ENCODE results near the gene LSM14B. TPM values are rescaled to one million over a fixed set of nuclear protein-coding genes. Genes with fewer than 3 reads are reported as not detected.

Gene LSM14B
- total and polyA plus RNA-seq, 8 donors, result 0.58 to 27.2 (median 15.3) TPM

- intact Hi-C loops (cut with DNase I; ENCODE audit: low total_unique reads), result no loop called here
- H3K27me3 ChIP-seq, result peaks cover 0 to 42% (median 0%) of the 10 kb centered on the region in 3 donors
- TF ChIP-seq, protein P1, sequence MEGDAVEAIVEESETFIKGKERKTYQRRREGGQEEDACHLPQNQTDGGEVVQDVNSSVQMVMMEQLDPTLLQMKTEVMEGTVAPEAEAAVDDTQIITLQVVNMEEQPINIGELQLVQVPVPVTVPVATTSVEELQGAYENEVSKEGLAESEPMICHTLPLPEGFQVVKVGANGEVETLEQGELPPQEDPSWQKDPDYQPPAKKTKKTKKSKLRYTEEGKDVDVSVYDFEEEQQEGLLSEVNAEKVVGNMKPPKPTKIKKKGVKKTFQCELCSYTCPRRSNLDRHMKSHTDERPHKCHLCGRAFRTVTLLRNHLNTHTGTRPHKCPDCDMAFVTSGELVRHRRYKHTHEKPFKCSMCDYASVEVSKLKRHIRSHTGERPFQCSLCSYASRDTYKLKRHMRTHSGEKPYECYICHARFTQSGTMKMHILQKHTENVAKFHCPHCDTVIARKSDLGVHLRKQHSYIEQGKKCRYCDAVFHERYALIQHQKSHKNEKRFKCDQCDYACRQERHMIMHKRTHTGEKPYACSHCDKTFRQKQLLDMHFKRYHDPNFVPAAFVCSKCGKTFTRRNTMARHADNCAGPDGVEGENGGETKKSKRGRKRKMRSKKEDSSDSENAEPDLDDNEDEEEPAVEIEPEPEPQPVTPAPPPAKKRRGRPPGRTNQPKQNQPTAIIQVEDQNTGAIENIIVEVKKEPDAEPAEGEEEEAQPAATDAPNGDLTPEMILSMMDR (IDR thresholded peaks at IDR 0.05), result no peak
- TF ChIP-seq POLR2A (IDR thresholded peaks at IDR 0.05) (no peak), POLR2AphosphoS5 (IDR thresholded peaks at IDR 0.05) (no peak), EP300 (IDR thresholded peaks at IDR 0.05) (no peak)
- no peaks in the 10 kb centered on the region for H3K4me1 ChIP-seq
- H3K4me3 ChIP-seq, result no peak overlapping the region
- no peaks in the 10 kb centered on the region for H3K36me3 ChIP-seq
- H3K9me3 ChIP-seq, result no peaks in the 10 kb centered on the region
- no peak overlapping the region for H3K27ac ChIP-seq
- WGBS, 5 donors, result 90 to 96% (median 94%) methylated on average over 17 of the region's 17 CpGs
- DNase-seq, result no peak
Measured at GRCh38 chr20:62087632-62088031, 34.6 kb upstream of the LSM14B start.

DNA sequence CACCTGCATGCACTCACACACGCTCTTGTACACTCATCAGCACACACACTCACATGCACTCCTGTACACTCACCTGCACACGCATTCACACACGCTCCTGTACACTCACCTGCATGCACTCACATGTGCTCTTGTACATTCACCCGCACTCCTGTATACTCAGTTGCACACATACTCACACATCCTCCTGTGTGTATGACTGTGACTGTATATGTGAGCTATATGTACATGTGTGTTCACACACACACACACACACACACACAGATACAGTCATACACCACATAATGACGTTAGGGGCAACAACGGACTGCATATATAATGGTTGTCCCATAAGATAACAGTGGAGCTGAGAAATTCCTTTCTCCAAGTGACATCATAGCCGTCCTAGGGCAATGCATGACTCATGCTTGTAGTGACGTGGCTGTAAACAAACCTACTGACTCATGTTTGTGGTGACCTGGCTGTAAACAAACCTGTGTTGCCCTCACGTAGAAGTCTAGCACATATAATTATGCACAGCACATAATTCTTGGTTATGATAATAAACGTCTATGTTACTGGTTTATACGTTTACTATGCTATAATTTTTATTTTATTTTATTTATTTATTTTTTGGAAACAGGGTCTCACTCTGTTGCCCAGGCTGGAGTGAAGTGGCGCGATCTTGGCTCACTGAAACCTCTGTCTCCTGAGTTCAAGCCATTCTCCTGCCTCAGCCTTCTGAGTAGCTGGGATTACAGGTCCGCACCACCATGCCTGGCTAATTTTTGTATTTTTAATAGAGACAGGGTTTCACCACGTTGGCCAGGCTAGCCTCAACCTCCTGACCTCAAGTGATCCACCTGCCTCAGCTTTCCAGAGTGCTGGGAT, 33.8 kb upstream of the LSM14B start:
- Histone ChIP-seq H3K9me3 (no peaks in the 10 kb centered on the region), H3K36me3 (no peaks in the 10 kb centered on the region), H3K27ac (no peak overlapping the region), H3K4me3 (no peak overlapping the region), H3K27me3 (peaks cover 0 to 46% (median 0%) of the 10 kb centered on the region in 3 donors), H3K4me1 (no peaks in the 10 kb centered on the region)
- intact Hi-C loops (cut with DNase I; ENCODE audit: low total_unique reads), result no loop called here
- DNase-seq, result peak in 1 of 2 donors; percentile 44
- TF ChIP-seq EP300 (IDR thresholded peaks at IDR 0.05), result no peak
- peak in 1 of 3 donors; percentile 39 for TF ChIP-seq POLR2AphosphoS5 (IDR thresholded peaks at IDR 0.05)
- TF ChIP-seq POLR2A (IDR thresholded peaks at IDR 0.05), result no peak
- WGBS, 5 donors, result 59 to 62% (median 60%) methylated on average over 15 of the region's 15 CpGs

DNA sequence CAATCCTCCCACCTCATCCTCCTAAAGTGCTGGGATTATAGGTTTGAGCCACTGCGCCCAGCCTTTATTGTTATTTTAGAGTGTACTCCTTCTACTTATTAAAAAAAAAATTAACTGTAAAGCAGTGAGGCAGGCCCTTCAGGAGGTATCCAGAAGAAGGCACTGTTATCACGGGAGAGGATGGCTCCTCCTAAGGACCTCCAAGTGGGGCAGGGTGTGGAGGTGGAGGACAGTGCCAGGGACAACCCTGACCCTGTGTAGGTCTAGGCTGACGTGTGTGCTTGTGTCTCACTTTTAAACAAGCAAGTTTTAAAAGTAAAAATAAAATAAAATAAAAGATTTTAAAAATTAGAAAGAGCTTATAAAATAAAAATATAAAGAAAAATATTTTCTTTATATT, 32.9 kb upstream of the LSM14B start:
- Histone ChIP-seq H3K9me3 (no peaks in the 10 kb centered on the region), H3K4me3 (no peak overlapping the region), H3K27ac (no peak overlapping the region), H3K27me3 (peaks cover 0 to 46% (median 0%) of the 10 kb centered on the region in 3 donors), H3K4me1 (no peaks in the 10 kb centered on the region), H3K36me3 (no peaks in the 10 kb centered on the region)
- TF ChIP-seq EP300 (IDR thresholded peaks at IDR 0.05) (no peak), POLR2AphosphoS5 (IDR thresholded peaks at IDR 0.05) (no peak), POLR2A (IDR thresholded peaks at IDR 0.05) (no peak)
- TF ChIP-seq, protein P1 (IDR thresholded peaks at IDR 0.05), result no peak
- intact Hi-C loops (cut with DNase I; ENCODE audit: low total_unique reads), result no loop called here
- WGBS, 5 donors, result 45 to 54% (median 50%) methylated on average over 3 of the region's 3 CpGs
- DNase-seq, result no peak

- DNase-seq, result no peak
- H3K27me3 ChIP-seq, result peaks cover 0 to 28% (median 0%) of the 10 kb centered on the region in 3 donors
- intact Hi-C loops (cut with DNase I; ENCODE audit: low total_unique reads), result no loop called here
- no peaks in the 10 kb centered on the region for H3K4me1 ChIP-seq
- TF ChIP-seq EP300 (IDR thresholded peaks at IDR 0.05) (no peak), POLR2A (IDR thresholded peaks at IDR 0.05) (no peak)
- no peak overlapping the region for H3K27ac ChIP-seq
- H3K4me3 ChIP-seq, result no peak overlapping the region
- H3K9me3 ChIP-seq, result peaks cover 0 to 24% (median 20%) of the 10 kb centered on the region in 4 donors
- WGBS, 5 donors, result 82 to 91% (median 86%) methylated on average over 25 to 30 of the region's 30 CpGs
- H3K36me3 ChIP-seq, result no peaks in the 10 kb centered on the region
Measured at GRCh38 chr20:62096421-62097380, 25.6 kb upstream of the LSM14B start.

GRCh38 chr20:62097881-62098407, 24.3 kb upstream of the LSM14B start:
- H3K27ac ChIP-seq, result no peak overlapping the region
- peaks cover 0 to 34% (median 30%) of the 10 kb centered on the region in 4 donors for H3K9me3 ChIP-seq
- H3K4me3 ChIP-seq, result no peak overlapping the region
- 68 to 81% (median 69%) methylated on average over 7 to 16 of the region's 16 CpGs for WGBS, 5 donors
- DNase-seq, result no peak
- intact Hi-C loops (cut with DNase I; ENCODE audit: low total_unique reads), result no loop called here
- H3K4me1 ChIP-seq, result no peaks in the 10 kb centered on the region
- peaks cover 0 to 34% (median 0%) of the 10 kb centered on the region in 3 donors for H3K27me3 ChIP-seq
- no peaks in the 10 kb centered on the region for H3K36me3 ChIP-seq
- TF ChIP-seq POLR2A (IDR thresholded peaks at IDR 0.05) (no peak), EP300 (IDR thresholded peaks at IDR 0.05) (no peak), POLR2AphosphoS5 (IDR thresholded peaks at IDR 0.05) (no peak)
- TF ChIP-seq, protein P1 (IDR thresholded peaks at IDR 0.05), result no peak
